ENCODE data around the gene SFRP4. TPM values are rescaled to one million over a fixed set of nuclear protein-coding genes. Genes with fewer than 3 reads are reported as not detected.

SFRP4 gene
- total and polyA plus RNA-seq, 4 donors, result 15.9 to 302 (median 60.1) TPM

GRCh38 chr7:37920305-37920848 lies 3.8 kb upstream of the SFRP4 start, which contains the start of gene EPDR1:
Gene EPDR1 (plus strand): TSS chr7:37920640. CDS start chr7:37920940, 300 bp downstream.
- Histone ChIP-seq H3K9me3 (ENCODE audit: control insufficient read depth, low read length) (no peaks in the 10 kb centered on the region), H3K36me3 (ENCODE audit: control insufficient read depth in 1 of 2, insufficient read depth in 2 of 2, low read length in 1 of 2) (no peaks in the 10 kb centered on the region), H3K27me3 (ENCODE audit: control insufficient read depth in 1 of 2, insufficient read depth in 2 of 2, low read length in 1 of 2) (no peaks in the 10 kb centered on the region), H3K27ac (ENCODE audit: low read depth in 1 of 2, low read length in 2 of 2) (peak within 1 kb of the TSS; percentile 2 to 66), H3K4me1 (ENCODE audit: control insufficient read depth in 1 of 2, insufficient read depth in 2 of 2, low read length in 2 of 2) (peaks cover 0 to 5% of the 10 kb centered on the region in 2 donors), H3K4me3 (ENCODE audit: low read length in 2 of 2) (peak within 1 kb of the TSS; percentile 50 to 84)
- ATAC-seq (ENCODE audit: low FRiP score), result no peak
- intact Hi-C loops (cut with DNase I), result no loop called here
- WGBS, 2 donors, result 13 to 14% methylated on average over 22 of the region's 22 CpGs
- DNase-seq, result peak; percentile 78 to 84

GRCh38 chr7:37918526-37918925 lies 1.9 kb upstream of the SFRP4 start:
- H3K4me1 ChIP-seq (ENCODE audit: control insufficient read depth in 1 of 2, insufficient read depth in 2 of 2, low read length in 2 of 2), result peaks cover 0 to 5% of the 10 kb centered on the region in 2 donors
- H3K4me3 ChIP-seq (ENCODE audit: low read length in 2 of 2), result no peak overlapping the region
- no peaks in the 10 kb centered on the region for H3K9me3 ChIP-seq (ENCODE audit: control insufficient read depth, low read length)
- H3K27ac ChIP-seq (ENCODE audit: low read depth in 1 of 2, low read length in 2 of 2), result no peak overlapping the region
- no peaks in the 10 kb centered on the region for H3K36me3 ChIP-seq (ENCODE audit: control insufficient read depth in 1 of 2, insufficient read depth in 2 of 2, low read length in 1 of 2)
- 68 to 81% methylated on average over 4 of the region's 4 CpGs for WGBS, 2 donors
- ATAC-seq (ENCODE audit: low FRiP score), result no peak
- intact Hi-C loops (cut with DNase I), result loop anchor here in 1 of 2 donors (5.0 kb wide), 2 partner anchors 184 to 259 kb away; partner anchors contain the start of gene STARD3NL
- no peaks in the 10 kb centered on the region for H3K27me3 ChIP-seq (ENCODE audit: control insufficient read depth in 1 of 2, insufficient read depth in 2 of 2, low read length in 1 of 2)
- DNase-seq, result no peak

- WGBS, 2 donors, result 0 to 1% methylated on average over 54 to 57 of the region's 57 CpGs
- Histone ChIP-seq H3K9me3 (ENCODE audit: control insufficient read depth, low read length) (no peaks in the 10 kb centered on the region), H3K27ac (ENCODE audit: low read depth in 1 of 2, low read length in 2 of 2) (peak overlapping the region; percentile 24 to 53), H3K4me3 (ENCODE audit: low read length in 2 of 2) (peak overlapping the region; percentile 35 to 41), H3K4me1 (ENCODE audit: control insufficient read depth in 1 of 2, insufficient read depth in 2 of 2, low read length in 2 of 2) (peaks cover 0 to 4% of the 10 kb centered on the region in 2 donors), H3K36me3 (ENCODE audit: control insufficient read depth in 1 of 2, insufficient read depth in 2 of 2, low read length in 1 of 2) (no peaks in the 10 kb centered on the region), H3K27me3 (ENCODE audit: control insufficient read depth in 1 of 2, insufficient read depth in 2 of 2, low read length in 1 of 2) (no peaks in the 10 kb centered on the region)
- peak; percentile 61 for ATAC-seq (ENCODE audit: low FRiP score)
- DNase-seq, result peak; percentile 66 to 80
- intact Hi-C loops (cut with DNase I), result loop anchor here in 1 of 2 donors (5.0 kb wide), 2 partner anchors 186 to 261 kb away; partner anchors contain the start of gene STARD3NL
Measured at GRCh38 chr7:37916017-37916672, 472 bp downstream of the SFRP4 start.

GRCh38 chr7:37915438-37915837 lies 1.2 kb downstream of the SFRP4 start:
- Histone ChIP-seq H3K4me3 (ENCODE audit: low read length in 2 of 2) (peak overlapping the region in 1 of 2 donors; percentile 41), H3K4me1 (ENCODE audit: control insufficient read depth in 1 of 2, insufficient read depth in 2 of 2, low read length in 2 of 2) (peaks cover 0 to 4% of the 10 kb centered on the region in 2 donors), H3K36me3 (ENCODE audit: control insufficient read depth in 1 of 2, insufficient read depth in 2 of 2, low read length in 1 of 2) (no peaks in the 10 kb centered on the region), H3K27ac (ENCODE audit: low read depth in 1 of 2, low read length in 2 of 2) (peak overlapping the region in 1 of 2 donors; percentile 20), H3K9me3 (ENCODE audit: control insufficient read depth, low read length) (no peaks in the 10 kb centered on the region), H3K27me3 (ENCODE audit: control insufficient read depth in 1 of 2, insufficient read depth in 2 of 2, low read length in 1 of 2) (no peaks in the 10 kb centered on the region)
- 1 to 2% methylated on average over 5 of the region's 5 CpGs for WGBS, 2 donors
- ATAC-seq (ENCODE audit: low FRiP score) (no peak), DNase-seq (peak in 1 of 2 donors; percentile 58)
- intact Hi-C loops (cut with DNase I), result loop anchor here in 1 of 2 donors (5.0 kb wide), 2 partner anchors 187 to 262 kb away; partner anchors contain the start of gene STARD3NL

GRCh38 chr7:37912756-37913155 lies 3.9 kb downstream of the SFRP4 start:
- Histone ChIP-seq H3K4me1 (ENCODE audit: control insufficient read depth in 1 of 2, insufficient read depth in 2 of 2, low read length in 2 of 2) (peaks cover 0 to 4% of the 10 kb centered on the region in 2 donors), H3K4me3 (ENCODE audit: low read length in 2 of 2) (no peak overlapping the region), H3K27ac (ENCODE audit: low read depth in 1 of 2, low read length in 2 of 2) (peak overlapping the region; percentile 18 to 22), H3K9me3 (ENCODE audit: control insufficient read depth, low read length) (no peaks in the 10 kb centered on the region), H3K36me3 (ENCODE audit: control insufficient read depth in 1 of 2, insufficient read depth in 2 of 2, low read length in 1 of 2) (no peaks in the 10 kb centered on the region), H3K27me3 (ENCODE audit: control insufficient read depth in 1 of 2, insufficient read depth in 2 of 2, low read length in 1 of 2) (no peaks in the 10 kb centered on the region)
- no peak for ATAC-seq (ENCODE audit: low FRiP score)
- intact Hi-C loops (cut with DNase I), result no loop called here
- DNase-seq, result no peak
- WGBS, 2 donors, result 34 to 39% methylated on average over 2 of the region's 2 CpGs

- H3K9me3 ChIP-seq (ENCODE audit: control insufficient read depth, low read length), result no peaks in the 10 kb centered on the region
- no peak overlapping the region for H3K4me3 ChIP-seq (ENCODE audit: low read length in 2 of 2)
- peaks cover 0 to 4% of the 10 kb centered on the region in 2 donors for H3K4me1 ChIP-seq (ENCODE audit: control insufficient read depth in 1 of 2, insufficient read depth in 2 of 2, low read length in 2 of 2)
- WGBS, 2 donors, result 4 to 9% methylated on average over 1 of the region's 1 CpG
- peak overlapping the region in 1 of 2 donors; percentile 58 for H3K27ac ChIP-seq (ENCODE audit: low read depth in 1 of 2, low read length in 2 of 2)
- H3K27me3 ChIP-seq (ENCODE audit: control insufficient read depth in 1 of 2, insufficient read depth in 2 of 2, low read length in 1 of 2), result no peaks in the 10 kb centered on the region
- DNase-seq (no peak), ATAC-seq (ENCODE audit: low FRiP score) (peak; percentile 54)
- no peaks in the 10 kb centered on the region for H3K36me3 ChIP-seq (ENCODE audit: control insufficient read depth in 1 of 2, insufficient read depth in 2 of 2, low read length in 1 of 2)
- intact Hi-C loops (cut with DNase I), result no loop called here
Measured at GRCh38 chr7:37908221-37908788, 8.3 kb downstream of the SFRP4 start.

GRCh38 chr7:37901890-37902524 lies 14.6 kb downstream of the SFRP4 start:
- Histone ChIP-seq H3K36me3 (ENCODE audit: control insufficient read depth in 1 of 2, insufficient read depth in 2 of 2, low read length in 1 of 2) (no peaks in the 10 kb centered on the region), H3K27ac (ENCODE audit: low read depth in 1 of 2, low read length in 2 of 2) (no peak overlapping the region)
- 95 to 98% methylated on average over 2 of the region's 2 CpGs for whole genome bisulfite sequencing, 2 donors

GRCh38 chr7:37901236-37901827 lies 15.3 kb downstream of the SFRP4 start:
- no peaks in the 10 kb centered on the region for H3K9me3 ChIP-seq (ENCODE audit: control insufficient read depth, low read length)
- no peak for DNase-seq
- intact Hi-C loops (cut with DNase I), result loop anchor here (2.0 to 5.0 kb wide), 4 partner anchors 205 to 321 kb away; no protein-coding TSS in a partner anchor
- 13 to 14% methylated on average over 6 of the region's 6 CpGs for WGBS, 2 donors
- H3K4me1 ChIP-seq (ENCODE audit: control insufficient read depth in 1 of 2, insufficient read depth in 2 of 2, low read length in 2 of 2), result no peaks in the 10 kb centered on the region
- ATAC-seq (ENCODE audit: low FRiP score), result peak; percentile 82
- H3K36me3 ChIP-seq (ENCODE audit: control insufficient read depth in 1 of 2, insufficient read depth in 2 of 2, low read length in 1 of 2), result no peaks in the 10 kb centered on the region
- H3K4me3 ChIP-seq (ENCODE audit: low read length in 2 of 2), result no peak overlapping the region
- no peaks in the 10 kb centered on the region for H3K27me3 ChIP-seq (ENCODE audit: control insufficient read depth in 1 of 2, insufficient read depth in 2 of 2, low read length in 1 of 2)
- no peak overlapping the region for H3K27ac ChIP-seq (ENCODE audit: low read depth in 1 of 2, low read length in 2 of 2)

More at GRCh38 chr7:37901890-37902524, 14.6 kb downstream of the SFRP4 start:
- no peak for DNase-seq
- H3K4me1 ChIP-seq (ENCODE audit: control insufficient read depth in 1 of 2, insufficient read depth in 2 of 2, low read length in 2 of 2), result no peaks in the 10 kb centered on the region
- H3K4me3 ChIP-seq (ENCODE audit: low read length in 2 of 2), result no peak overlapping the region
- H3K9me3 ChIP-seq (ENCODE audit: control insufficient read depth, low read length), result no peaks in the 10 kb centered on the region
- no peaks in the 10 kb centered on the region for H3K27me3 ChIP-seq (ENCODE audit: control insufficient read depth in 1 of 2, insufficient read depth in 2 of 2, low read length in 1 of 2)
- intact Hi-C loops (cut with DNase I), result loop anchor here (2.0 to 5.0 kb wide), 4 partner anchors 205 to 320 kb away; no protein-coding TSS in a partner anchor
- peak; percentile 61 for ATAC-seq (ENCODE audit: low FRiP score)
